Kidney epithelial cell (primary cell): ENCODE results near the gene WNT4. TPM values are rescaled to one million over a fixed set of nuclear protein-coding genes. Genes with fewer than 3 reads are reported as not detected.

Source experiments
- DNase-seq: peaks from one replicate; pipeline ENCODE4 v3.0.0-alpha.2; 2010; ENCODE audit warnings: low read depth
- H3K27me3 ChIP-seq: 2 replicates; pipeline ENCODE4 v1.6.0; 2011; ENCODE audit warnings: low read length; ENCODE audit not compliant: control insufficient read depth, insufficient read depth
- H3K36me3 ChIP-seq: 2 replicates; pipeline ENCODE4 v1.5.1; 2011; ENCODE audit warnings: low read length; ENCODE audit not compliant: control insufficient read depth, insufficient read depth
- H3K4me3 ChIP-seq: 2 replicates; pipeline ENCODE4 v1.5.1; 2011; ENCODE audit warnings: low read depth, mild to moderate bottlenecking, control low read depth, low read length
- total RNA-seq: library from RNA; depleted of rRNA; stranded (reverse); fragments of >200 nt; gene quantifications from 2 replicates; pipeline ENCODE4 v1.2.3, GENCODE V29; 2015
- TF ChIP-seq, protein P1 (sequence below): IDR thresholded peaks from 2 replicates; pipeline ENCODE4 v1.5.1; 2011; ENCODE audit warnings: mild to moderate bottlenecking, moderate library complexity, low read length, control low read depth, inconsistent platforms; ENCODE audit not compliant: insufficient read depth, poor library complexity, severe bottlenecking

The WNT4 gene
- total RNA-seq, 1 donor from 2014 or later: 0.58 TPM

DNA sequence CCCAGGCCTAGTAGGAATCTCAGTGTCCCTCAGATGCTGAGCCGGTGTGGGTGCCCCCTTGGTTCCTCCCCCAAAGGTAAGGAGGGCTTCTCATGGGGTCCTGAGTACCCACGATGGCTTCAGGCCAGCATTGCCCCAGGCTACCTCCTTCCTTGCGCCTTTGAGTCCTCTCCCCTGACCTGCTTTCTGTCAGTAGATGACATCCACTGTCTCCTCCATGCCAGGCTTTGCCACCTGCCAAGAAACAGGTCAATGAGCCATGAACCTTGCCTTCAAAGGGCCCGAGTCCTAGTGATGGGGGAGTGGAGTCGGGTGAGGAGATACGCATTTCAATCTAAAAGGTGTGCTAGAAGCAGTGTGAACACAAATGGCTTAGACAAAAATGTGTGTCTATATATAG, 15.6 kb downstream of the WNT4 start:
- no peak overlapping the region for H3K4me3 ChIP-seq
- TF ChIP-seq, protein P1, sequence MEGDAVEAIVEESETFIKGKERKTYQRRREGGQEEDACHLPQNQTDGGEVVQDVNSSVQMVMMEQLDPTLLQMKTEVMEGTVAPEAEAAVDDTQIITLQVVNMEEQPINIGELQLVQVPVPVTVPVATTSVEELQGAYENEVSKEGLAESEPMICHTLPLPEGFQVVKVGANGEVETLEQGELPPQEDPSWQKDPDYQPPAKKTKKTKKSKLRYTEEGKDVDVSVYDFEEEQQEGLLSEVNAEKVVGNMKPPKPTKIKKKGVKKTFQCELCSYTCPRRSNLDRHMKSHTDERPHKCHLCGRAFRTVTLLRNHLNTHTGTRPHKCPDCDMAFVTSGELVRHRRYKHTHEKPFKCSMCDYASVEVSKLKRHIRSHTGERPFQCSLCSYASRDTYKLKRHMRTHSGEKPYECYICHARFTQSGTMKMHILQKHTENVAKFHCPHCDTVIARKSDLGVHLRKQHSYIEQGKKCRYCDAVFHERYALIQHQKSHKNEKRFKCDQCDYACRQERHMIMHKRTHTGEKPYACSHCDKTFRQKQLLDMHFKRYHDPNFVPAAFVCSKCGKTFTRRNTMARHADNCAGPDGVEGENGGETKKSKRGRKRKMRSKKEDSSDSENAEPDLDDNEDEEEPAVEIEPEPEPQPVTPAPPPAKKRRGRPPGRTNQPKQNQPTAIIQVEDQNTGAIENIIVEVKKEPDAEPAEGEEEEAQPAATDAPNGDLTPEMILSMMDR: no peak
- DNase-seq: no peak
- no peaks in the 10 kb centered on the region for H3K27me3 ChIP-seq
- H3K36me3 ChIP-seq: no peaks in the 10 kb centered on the region

DNA sequence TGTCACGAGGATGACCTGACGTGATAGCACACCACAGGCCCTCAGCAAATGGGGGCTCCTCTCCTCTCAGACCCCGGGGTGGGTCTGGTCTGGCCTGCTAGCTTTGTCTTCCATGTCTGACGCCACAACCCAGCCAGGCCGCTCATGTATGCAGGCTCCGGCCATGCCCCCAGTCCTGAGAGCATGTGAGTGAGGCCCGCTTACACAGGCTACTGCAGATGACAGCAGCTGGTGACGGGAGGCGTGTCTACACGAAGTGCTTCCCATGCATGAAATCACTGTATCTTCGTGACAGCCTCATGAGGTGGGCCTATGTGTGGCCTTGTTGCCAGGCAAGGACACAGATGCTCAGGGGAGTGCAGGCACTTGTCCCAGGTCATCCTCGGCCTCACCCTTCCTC, 16.4 kb downstream of the WNT4 start:
- TF ChIP-seq, protein P1: no peak
- DNase-seq: no peak
- H3K4me3 ChIP-seq: no peak overlapping the region
- H3K36me3 ChIP-seq: no peaks in the 10 kb centered on the region
- no peaks in the 10 kb centered on the region for H3K27me3 ChIP-seq

DNA sequence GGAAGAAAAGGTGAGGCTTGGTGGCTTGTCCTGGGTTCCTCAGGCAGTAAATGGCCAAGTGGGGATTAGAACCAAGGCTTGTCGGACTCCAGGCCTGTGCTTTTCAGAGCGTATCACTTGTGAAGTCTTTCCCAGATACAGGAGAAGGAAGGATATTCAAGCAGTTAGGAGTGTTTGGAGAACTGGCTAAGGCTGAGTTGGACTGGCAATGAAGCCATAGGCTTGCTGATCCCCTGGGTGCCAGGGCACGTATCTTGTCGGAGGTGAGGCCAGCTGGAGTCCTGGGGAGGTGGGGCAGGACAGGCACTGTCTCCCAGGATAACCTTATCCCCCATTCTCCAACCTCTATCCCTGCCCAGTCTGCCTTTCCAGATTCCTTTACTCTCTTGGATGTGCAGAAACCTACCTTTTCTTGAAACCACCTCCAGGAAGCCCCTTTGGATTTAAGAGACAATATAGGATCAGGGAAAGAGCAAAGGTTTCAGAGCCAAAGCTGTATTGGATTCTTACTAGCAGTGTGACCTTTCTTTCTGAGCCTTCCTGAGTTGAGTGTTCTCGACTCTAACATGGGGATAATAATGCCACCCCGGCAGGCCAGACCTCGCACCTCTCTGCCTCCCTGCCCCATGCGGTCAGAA, 18.2 kb downstream of the WNT4 start:
- no peak overlapping the region for H3K4me3 ChIP-seq
- no peak for DNase-seq
- TF ChIP-seq, protein P1: no peak
- H3K36me3 ChIP-seq: no peaks in the 10 kb centered on the region
- no peaks in the 10 kb centered on the region for H3K27me3 ChIP-seq

DNA sequence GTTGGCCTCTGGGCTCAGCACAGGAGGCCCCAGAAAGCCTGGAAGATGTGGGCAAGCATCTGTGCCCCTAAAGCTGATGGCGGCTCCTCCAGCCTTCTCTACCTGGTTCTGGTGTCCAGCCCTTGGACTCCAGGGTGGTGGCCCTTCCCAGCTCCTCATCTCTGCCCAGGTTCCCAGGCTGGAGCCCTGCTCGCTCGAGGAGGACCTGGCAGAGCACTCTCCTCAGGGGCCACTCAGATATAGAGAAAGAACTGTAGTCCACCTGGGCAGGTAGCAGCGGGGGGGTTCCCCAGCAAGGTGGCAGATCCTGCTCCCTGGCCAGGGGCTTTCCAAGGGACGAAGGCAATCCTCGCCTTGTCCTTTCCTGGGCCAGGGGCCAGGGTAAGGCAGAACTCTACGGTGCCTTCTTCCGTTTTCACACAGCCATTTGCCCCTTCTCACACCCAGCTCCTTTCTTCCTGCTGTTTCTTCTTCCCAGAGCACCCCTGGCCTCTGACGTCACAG, 18.9 kb downstream of the WNT4 start:
- TF ChIP-seq, protein P1: no peak
- Histone ChIP-seq H3K27me3 (no peaks in the 10 kb centered on the region), H3K36me3 (peaks cover 1% of the 10 kb centered on the region), H3K4me3 (no peak overlapping the region)
- DNase-seq: no peak

DNA sequence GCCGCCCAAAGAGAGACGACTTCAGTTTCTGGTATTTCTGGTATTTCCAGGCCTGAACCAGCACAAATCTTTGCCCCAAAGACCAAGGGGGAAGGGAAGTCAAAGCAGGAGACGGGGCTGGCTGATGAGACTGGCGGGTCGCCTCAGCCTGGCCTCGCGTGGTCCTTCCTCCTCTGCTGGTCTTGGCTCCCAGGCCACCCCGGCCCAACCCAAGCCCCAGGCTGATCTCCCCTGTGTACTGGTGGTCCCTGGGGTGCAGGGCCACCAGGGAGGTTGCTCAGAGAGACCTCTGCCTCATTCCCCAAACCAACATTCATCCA, 19.9 kb downstream of the WNT4 start:
- peaks cover 3% of the 10 kb centered on the region for H3K36me3 ChIP-seq
- H3K4me3 ChIP-seq: no peak overlapping the region
- DNase-seq: no peak
- TF ChIP-seq, protein P1: no peak
- no peaks in the 10 kb centered on the region for H3K27me3 ChIP-seq
